Mesenchymal stem cell (in vitro differentiated cells and primary cell): ENCODE data around the gene ROBO2.
A peak's percentile ranks its signal among the peaks of the same experiment; 100 is the strongest.

Experiments used
- DNase-seq: peaks from one replicate; pipeline ENCODE4 v3.0.0-alpha.2; 2013
- H2AFZ ChIP-seq: one replicate; pipeline ENCODE4 v1.6.1; 2013; ENCODE audit warnings: low read depth, mild to moderate bottlenecking, control low read depth, inconsistent platforms, low read length, moderate library complexity
- H2AK5ac ChIP-seq: 2 replicates; pipeline ENCODE4 v1.6.1; 2013; ENCODE audit warnings: low read length, moderate library complexity, mild to moderate bottlenecking, inconsistent platforms; ENCODE audit not compliant: severe bottlenecking
- H2BK120ac ChIP-seq: one replicate; pipeline ENCODE4 v1.6.1; 2013; ENCODE audit warnings: low read depth, mild to moderate bottlenecking, inconsistent platforms, low read length, moderate library complexity
- H2BK12ac ChIP-seq, 2 experiments: one replicate each; pipeline ENCODE4 v1.6.1; 2013; ENCODE audit warnings: inconsistent platforms in 2 of 2, low read length in 2 of 2, mild to moderate bottlenecking in 2 of 2, moderate library complexity in 2 of 2, control low read depth in 1 of 2
- H2BK15ac ChIP-seq: one replicate; pipeline ENCODE4 v1.6.1; 2013; ENCODE audit warnings: mild to moderate bottlenecking, low read depth, inconsistent platforms; ENCODE audit not compliant: poor library complexity, severe bottlenecking
- H2BK5ac ChIP-seq: 2 replicates; pipeline ENCODE4 v1.6.1; 2013; ENCODE audit warnings: low read depth, mild to moderate bottlenecking, low read length, control low read depth, inconsistent platforms; ENCODE audit not compliant: poor library complexity, severe bottlenecking
- H3K14ac ChIP-seq, 2 experiments: one replicate each; pipeline ENCODE4 v1.6.1; 2013; ENCODE audit warnings: inconsistent platforms in 2 of 2, low read length in 2 of 2, control low read depth in 1 of 2, mild to moderate bottlenecking in 1 of 2, moderate library complexity in 1 of 2
- H3K18ac ChIP-seq, 2 experiments: one replicate each; pipeline ENCODE4 v1.6.1; 2013; ENCODE audit warnings: inconsistent platforms in 2 of 2, low read length in 2 of 2, control low read depth in 1 of 2, low read depth in 1 of 2, mild to moderate bottlenecking in 1 of 2
- H3K23ac ChIP-seq, 2 experiments: one replicate each; pipeline ENCODE4 v1.6.1; 2013; ENCODE audit warnings: inconsistent platforms in 2 of 2, low read length in 2 of 2, mild to moderate bottlenecking in 2 of 2, moderate library complexity in 2 of 2, control low read depth in 1 of 2
- H3K27ac ChIP-seq: 2 replicates; pipeline ENCODE4 v1.5.1; 2013; ENCODE audit warnings: mild to moderate bottlenecking, moderate library complexity, low read length, control low read depth, inconsistent platforms; ENCODE audit not compliant: poor library complexity, severe bottlenecking
- H3K27me3 ChIP-seq, 2 experiments: 2 replicates each; pipeline versions ENCODE4 v1.6.1 to v1.7.0; 2013; ENCODE audit warnings: low read length in 2 of 2, mild to moderate bottlenecking in 2 of 2, moderate library complexity in 2 of 2, control low read depth in 1 of 2, inconsistent platforms in 1 of 2; ENCODE audit not compliant: control insufficient read depth in 1 of 2, insufficient read depth in 1 of 2
- H3K36me3 ChIP-seq, 2 experiments: 2 replicates each; pipeline versions ENCODE4 v1.6.1 to v1.7.0; 2013; ENCODE audit warnings: low read length in 2 of 2, control low read depth in 1 of 2, inconsistent platforms in 1 of 2, low read depth in 1 of 2, mild to moderate bottlenecking in 1 of 2; ENCODE audit not compliant: insufficient read depth in 2 of 2, control insufficient read depth in 1 of 2
- H3K4ac ChIP-seq, 2 experiments: one replicate each; pipeline ENCODE4 v1.6.1; 2013; ENCODE audit warnings: inconsistent platforms in 2 of 2, low read length in 2 of 2, mild to moderate bottlenecking in 2 of 2, moderate library complexity in 2 of 2, control low read depth in 1 of 2, low read depth in 1 of 2
- H3K4me1 ChIP-seq: 2 replicates; pipeline ENCODE4 v1.6.1; 2013; ENCODE audit warnings: low read depth, low read length, control low read depth; ENCODE audit not compliant: control insufficient read depth, insufficient read depth
- H3K4me2 ChIP-seq: 2 replicates; pipeline ENCODE4 v1.6.1; 2013; ENCODE audit warnings: low read length, mild to moderate bottlenecking, inconsistent platforms; ENCODE audit not compliant: poor library complexity, severe bottlenecking
- H3K4me3 ChIP-seq, 2 experiments: 2 replicates each; pipeline versions ENCODE4 v1.5.1 to v1.7.0; 2013; ENCODE audit warnings: low read length in 2 of 2, mild to moderate bottlenecking in 2 of 2, control low read depth in 1 of 2, low read depth in 1 of 2; ENCODE audit not compliant: insufficient read depth in 1 of 2
- H3K79me1 ChIP-seq: replicated peaks from 2 replicates; pipeline ENCODE4 v1.6.1; 2013; ENCODE audit warnings: mild to moderate bottlenecking, control low read depth, low read length, inconsistent platforms; ENCODE audit not compliant: poor library complexity, severe bottlenecking
- H3K9ac ChIP-seq: 2 replicates; pipeline ENCODE4 v1.7.0; 2013; ENCODE audit warnings: mild to moderate bottlenecking, low read length, moderate library complexity
- H3K9me3 ChIP-seq: 2 replicates; pipeline ENCODE4 v1.7.0; 2013; ENCODE audit warnings: mild to moderate bottlenecking, low read length; ENCODE audit not compliant: control insufficient read depth
- H4K8ac ChIP-seq: one replicate; pipeline ENCODE4 v1.6.1; 2013; ENCODE audit warnings: inconsistent platforms, mild to moderate bottlenecking, low read length, moderate library complexity
- H4K91ac ChIP-seq: one replicate; pipeline ENCODE4 v1.6.1; 2013; ENCODE audit warnings: mild to moderate bottlenecking, low read length, inconsistent platforms
- WGBS: methylation state at CpG from one replicate; pipeline ENCODE4 v1.1.7; 2013; ENCODE audit warnings: mixed read lengths; 5-methylcytosine and 5-hydroxymethylcytosine counted together

ROBO2 gene

GRCh38 chr3:77513542-77513941 is 473.6 kb downstream of the ROBO2 start:
- 93% methylated on average over 5 of the region's 5 CpGs for WGBS
- H3K18ac ChIP-seq, result no peak overlapping the region
- H4K91ac ChIP-seq, result no peak overlapping the region
- no peak overlapping the region for H2BK15ac ChIP-seq
- H2AFZ ChIP-seq, result no peak overlapping the region
- no peak overlapping the region for H2BK120ac ChIP-seq
- H3K4me1 ChIP-seq, result no peaks in the 10 kb centered on the region
- H2AK5ac ChIP-seq, result no peak overlapping the region
- no peak overlapping the region for H3K27ac ChIP-seq
- H3K36me3 ChIP-seq, result no peaks in the 10 kb centered on the region
- H3K9ac ChIP-seq, result no peak overlapping the region
- no peaks in the 10 kb centered on the region for H3K9me3 ChIP-seq
- no peaks in the 10 kb centered on the region for H3K79me1 ChIP-seq
- DNase-seq, result no peak
- H3K23ac ChIP-seq, result no peak overlapping the region
- H3K4ac ChIP-seq, result no peak overlapping the region
- H2BK5ac ChIP-seq, result no peak overlapping the region
- H4K8ac ChIP-seq, result no peak overlapping the region
- H3K4me2 ChIP-seq, result peak overlapping the region; percentile 43
- no peaks in the 10 kb centered on the region for H3K27me3 ChIP-seq
- no peak overlapping the region for H2BK12ac ChIP-seq
- H3K4me3 ChIP-seq, result no peak overlapping the region
- H3K14ac ChIP-seq, result no peak overlapping the region

- Histone ChIP-seq H3K18ac (no peak overlapping the region), H3K79me1 (no peaks in the 10 kb centered on the region), H3K4me2 (no peak overlapping the region), H3K14ac (no peak overlapping the region), H2BK12ac (no peak overlapping the region), H3K4ac (no peak overlapping the region), H2BK120ac (no peak overlapping the region), H3K36me3 (no peaks in the 10 kb centered on the region), H3K4me1 (no peaks in the 10 kb centered on the region), H3K27ac (no peak overlapping the region), H4K91ac (no peak overlapping the region), H2AFZ (no peak overlapping the region), H3K4me3 (no peak overlapping the region), H3K9me3 (no peaks in the 10 kb centered on the region), H2AK5ac (no peak overlapping the region), H2BK15ac (no peak overlapping the region), H4K8ac (no peak overlapping the region), H3K9ac (no peak overlapping the region), H3K23ac (no peak overlapping the region), H2BK5ac (no peak overlapping the region), H3K27me3 (no peaks in the 10 kb centered on the region)
- DNase-seq, result no peak
These were observed 474.9 kb downstream of the ROBO2 start for GRCh38 chr3:77514766-77515165.

GRCh38 chr3:77524463-77524862 is 484.6 kb downstream of the ROBO2 start:
- Histone ChIP-seq H3K4me3 (no peak overlapping the region), H2AK5ac (no peak overlapping the region), H3K18ac (no peak overlapping the region), H2BK12ac (no peak overlapping the region), H3K27ac (no peak overlapping the region), H3K9me3 (no peaks in the 10 kb centered on the region), H4K91ac (no peak overlapping the region), H4K8ac (no peak overlapping the region), H3K4me2 (no peak overlapping the region), H3K9ac (no peak overlapping the region), H2BK15ac (no peak overlapping the region), H3K4me1 (no peaks in the 10 kb centered on the region), H3K27me3 (no peaks in the 10 kb centered on the region), H3K14ac (no peak overlapping the region), H3K4ac (no peak overlapping the region), H2BK120ac (no peak overlapping the region), H3K36me3 (no peaks in the 10 kb centered on the region), H2BK5ac (no peak overlapping the region), H3K79me1 (no peaks in the 10 kb centered on the region), H2AFZ (no peak overlapping the region), H3K23ac (no peak overlapping the region)
- 13% methylated on average over 1 of the region's 3 CpGs for WGBS
- no peak for DNase-seq

GRCh38 chr3:77524946-77525682 is 485.2 kb downstream of the ROBO2 start:
- DNase-seq, result no peak
- Histone ChIP-seq H2BK12ac (no peak overlapping the region), H3K9me3 (no peaks in the 10 kb centered on the region), H4K8ac (no peak overlapping the region), H3K23ac (no peak overlapping the region), H3K14ac (no peak overlapping the region), H3K4me2 (no peak overlapping the region), H3K4ac (no peak overlapping the region), H3K4me1 (no peaks in the 10 kb centered on the region), H3K27ac (no peak overlapping the region), H3K27me3 (no peaks in the 10 kb centered on the region), H3K79me1 (no peaks in the 10 kb centered on the region), H2AFZ (no peak overlapping the region), H2AK5ac (no peak overlapping the region), H2BK15ac (no peak overlapping the region), H3K9ac (no peak overlapping the region), H4K91ac (no peak overlapping the region), H2BK120ac (no peak overlapping the region), H3K36me3 (no peaks in the 10 kb centered on the region), H3K18ac (no peak overlapping the region), H3K4me3 (no peak overlapping the region), H2BK5ac (no peak overlapping the region)
- WGBS, result 100% methylated on average over 1 of the region's 3 CpGs
